H1 (cell line): Measurements from ENCODE around the gene MTX3.

ENCODE experiments used
- POU5F1 ChIP-seq: IDR thresholded peaks from 2 replicates; pipeline ENCODE4 v1.6.1; 2011; ENCODE audit warnings: low read depth, mild to moderate bottlenecking, low read length, moderate library complexity
- SIX5 ChIP-seq: IDR thresholded peaks from 2 replicates; pipeline ENCODE4 v1.6.1; 2011; ENCODE audit warnings: mild to moderate bottlenecking, low read depth, low read length

DNA sequence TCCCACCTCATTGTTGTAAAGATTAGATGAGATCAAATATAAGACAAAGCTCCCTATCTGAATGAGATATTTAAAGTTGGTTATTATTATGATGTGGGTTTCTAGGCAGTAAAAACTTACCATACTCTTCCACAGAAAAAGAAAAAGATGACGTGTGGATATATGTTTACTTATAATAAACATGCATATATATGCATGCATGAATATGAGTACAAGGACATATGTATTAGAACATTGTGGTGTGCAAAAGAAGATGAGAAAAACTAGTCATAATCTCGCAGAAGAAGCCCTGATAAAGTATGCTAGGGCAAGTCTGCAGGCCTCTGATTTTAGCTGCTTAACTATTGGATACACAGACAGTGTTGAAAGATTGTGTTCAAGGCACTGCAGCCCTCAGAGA lies 34.0 kb upstream of the MTX3 start:
- TF ChIP-seq POU5F1, result no peak
- no peak for TF ChIP-seq SIX5
